DMS 273 treated with DMSO at 0.1 percent for 48 hours (cell line): ENCODE data around the gene KRTAP10-5.

ENCODE experiments used
- DNase-seq: peaks from one replicate; lab custom pipeline; 2025; lab: John Stamatoyannopoulos, UW

Gene KRTAP10-5

GRCh38 chr21:44549525-44550211 is 30.7 kb downstream of the KRTAP10-5 start:
- no peak for DNase-seq

- no peak for DNase-seq
Measured at GRCh38 chr21:44548922-44549321, 31.5 kb downstream of the KRTAP10-5 start.

GRCh38 chr21:44548381-44548780 is 32.0 kb downstream of the KRTAP10-5 start:
- no peak for DNase-seq

GRCh38 chr21:44547656-44548331 is 32.6 kb downstream of the KRTAP10-5 start:
- DNase-seq = no peak

- no peak for DNase-seq
Measured at GRCh38 chr21:44544566-44544965, 35.8 kb downstream of the KRTAP10-5 start.

- DNase-seq = no peak
Measured at GRCh38 chr21:44542716-44543115, 37.7 kb downstream of the KRTAP10-5 start.

GRCh38 chr21:44540741-44541288 is 39.6 kb downstream of the KRTAP10-5 start:
- no peak for DNase-seq

- DNase-seq = no peak
Measured at GRCh38 chr21:44539991-44540666, 40.3 kb downstream of the KRTAP10-5 start, which contains the start of gene KRTAP10-1. Gene KRTAP10-1 (minus strand): TSS chr21:44540195. CDS start chr21:44540150, 45 bp downstream.

GRCh38 chr21:44539046-44539445 is 41.4 kb downstream of the KRTAP10-5 start:
- DNase-seq = no peak

GRCh38 chr21:44537930-44538911 is 42.2 kb downstream of the KRTAP10-5 start:
- DNase-seq = no peak

- DNase-seq = no peak
Measured at GRCh38 chr21:44535963-44536362, 44.4 kb downstream of the KRTAP10-5 start.

- no peak for DNase-seq
Measured at GRCh38 chr21:44534688-44535087, 45.7 kb downstream of the KRTAP10-5 start.

GRCh38 chr21:44533891-44534627 is 46.3 kb downstream of the KRTAP10-5 start:
- DNase-seq = no peak

GRCh38 chr21:44533121-44533890 is 47.1 kb downstream of the KRTAP10-5 start:
- no peak for DNase-seq

- no peak for DNase-seq
Measured at GRCh38 chr21:44532712-44533111, 47.7 kb downstream of the KRTAP10-5 start.

GRCh38 chr21:44531606-44532564 is 48.5 kb downstream of the KRTAP10-5 start:
- DNase-seq = peak; percentile 50

- no peak for DNase-seq
Measured at GRCh38 chr21:44530903-44531605, 49.4 kb downstream of the KRTAP10-5 start.
